PFSK-1 (cell line): Measurements from ENCODE around the gene CCDC28A.

Experiments used
- FOXP2 ChIP-seq: optimal IDR thresholded peaks from 2 replicates; pipeline ENCODE3; 2011; ENCODE audit warnings: borderline replicate concordance, control low read depth, inconsistent platforms; ENCODE audit not compliant: insufficient read depth; ENCODE audit errors: extremely low read length, extremely low read depth
- POLR2AphosphoS5 ChIP-seq: IDR thresholded peaks from 2 replicates; pipeline ENCODE4 v1.6.1; 2012; ENCODE audit warnings: low read depth, mild to moderate bottlenecking, control low read depth, low read length, moderate library complexity
- REST ChIP-seq, 2 experiments: IDR thresholded peaks; 2 replicates each; pipeline versions ENCODE4 v1.6.1 to v1.8.0; 2011 to 2012; ENCODE audit warnings: low read depth in 2 of 2, low read length in 2 of 2, control low read depth in 1 of 2, inconsistent platforms in 1 of 2, mild to moderate bottlenecking in 1 of 2, moderate library complexity in 1 of 2; ENCODE audit not compliant: insufficient read depth in 1 of 2
- SIN3A ChIP-seq: IDR thresholded peaks from 2 replicates; pipeline ENCODE4 v1.6.1; 2012; ENCODE audit warnings: mild to moderate bottlenecking, low read length, moderate library complexity, borderline replicate concordance; ENCODE audit not compliant: insufficient read depth
- TAF1 ChIP-seq: IDR thresholded peaks from 2 replicates; pipeline ENCODE4 v1.6.1; 2012; ENCODE audit warnings: low read length, control low read depth, borderline replicate concordance; ENCODE audit not compliant: insufficient read depth

The CCDC28A gene

GRCh38 chr6:138765896-138766655, 7.5 kb upstream of the CCDC28A start:
- TF ChIP-seq POLR2AphosphoS5 (no peak), SIN3A (no peak), TAF1 (no peak), FOXP2 (no peak), REST (IDR thresholded peaks at IDR 0.05; ENCODE audit: insufficient read depth in 1 of 2, low read depth in 2 of 2, low read length in 2 of 2) (no peak)

- no peak for TF ChIP-seq FOXP2
- no peak for TF ChIP-seq SIN3A
- TF ChIP-seq REST (IDR thresholded peaks at IDR 0.05; ENCODE audit: insufficient read depth in 1 of 2, low read depth in 2 of 2, low read length in 2 of 2), result no peak
Observed at GRCh38 chr6:138769102-138769676, 4.4 kb upstream of the CCDC28A start.

- no peak for TF ChIP-seq REST (IDR thresholded peaks at IDR 0.05; ENCODE audit: insufficient read depth in 1 of 2, low read depth in 2 of 2, low read length in 2 of 2)
Observed at GRCh38 chr6:138772596-138773176, 883 bp upstream of the CCDC28A start.

- TF ChIP-seq POLR2AphosphoS5 (no peak), FOXP2 (no peak), TAF1 (no peak), SIN3A (no peak), REST (IDR thresholded peaks at IDR 0.05; ENCODE audit: insufficient read depth in 1 of 2, low read depth in 2 of 2, low read length in 2 of 2) (no peak)
Observed at GRCh38 chr6:138774370-138774769, 801 bp downstream of the CCDC28A start.

GRCh38 chr6:138776659-138777058, 3.1 kb downstream of the CCDC28A start:
- TF ChIP-seq POLR2AphosphoS5, result no peak
